OCI-LY1 (cell line): ENCODE results near the gene S1PR5.

Experiments used
- EZH2 ChIP-seq: fragments of 200-600 bp; sonication (generic), shearing (Covaris generic); IDR thresholded peaks from 2 replicates; pipeline ENCODE4 v1.8.0; 2017; ENCODE audit warnings: borderline replicate concordance, mixed run types, mild to moderate bottlenecking, antibody characterized with exemption, low read length, moderate library complexity, mixed read lengths
- TF ChIP-seq, protein P1 (sequence below): fragments of 200-600 bp; sonication (generic), shearing (Covaris generic); IDR thresholded peaks from 2 replicates; pipeline ENCODE4 v1.5.1; 2017; ENCODE audit warnings: mild to moderate bottlenecking, antibody characterized with exemption, low read length, moderate library complexity, mixed read lengths

- TF ChIP-seq, protein P1, sequence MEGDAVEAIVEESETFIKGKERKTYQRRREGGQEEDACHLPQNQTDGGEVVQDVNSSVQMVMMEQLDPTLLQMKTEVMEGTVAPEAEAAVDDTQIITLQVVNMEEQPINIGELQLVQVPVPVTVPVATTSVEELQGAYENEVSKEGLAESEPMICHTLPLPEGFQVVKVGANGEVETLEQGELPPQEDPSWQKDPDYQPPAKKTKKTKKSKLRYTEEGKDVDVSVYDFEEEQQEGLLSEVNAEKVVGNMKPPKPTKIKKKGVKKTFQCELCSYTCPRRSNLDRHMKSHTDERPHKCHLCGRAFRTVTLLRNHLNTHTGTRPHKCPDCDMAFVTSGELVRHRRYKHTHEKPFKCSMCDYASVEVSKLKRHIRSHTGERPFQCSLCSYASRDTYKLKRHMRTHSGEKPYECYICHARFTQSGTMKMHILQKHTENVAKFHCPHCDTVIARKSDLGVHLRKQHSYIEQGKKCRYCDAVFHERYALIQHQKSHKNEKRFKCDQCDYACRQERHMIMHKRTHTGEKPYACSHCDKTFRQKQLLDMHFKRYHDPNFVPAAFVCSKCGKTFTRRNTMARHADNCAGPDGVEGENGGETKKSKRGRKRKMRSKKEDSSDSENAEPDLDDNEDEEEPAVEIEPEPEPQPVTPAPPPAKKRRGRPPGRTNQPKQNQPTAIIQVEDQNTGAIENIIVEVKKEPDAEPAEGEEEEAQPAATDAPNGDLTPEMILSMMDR: no peak
- TF ChIP-seq EZH2: no peak
Observed at GRCh38 chr19:10544753-10545251, 27.6 kb upstream of the S1PR5 start.
